K562 (cell line): ENCODE results near the gene DYSF. TPM values are rescaled to one million over a fixed set of nuclear protein-coding genes. Genes with fewer than 3 reads are reported as not detected.

ENCODE experiments used
- ATAC-seq: fragments of 200-7000 bp; cut with Tn5 transposase; 3 replicates; pipeline ENCODE4 v1.9.1; 2020; ENCODE audit warnings: moderate library complexity
- BruUV-seq: library from RNA; stranded (reverse); fragments of 400-500 nt; replicated peaks from 2 replicates; lab custom pipeline; 2021; lab: Mats Ljungman, UMichigan
- CTCF ChIA-PET: fragments of 300-600 bp; formaldehyde crosslinking; extraction: SDS; loops from one replicate; lab custom pipeline; 2021; ENCODE audit warnings: low intra/inter-chr PET ratio; lab: Yijun Ruan, JAX
- POLR2A ChIA-PET: fragments of 300-600, 350-650 bp; sonication (Branson Sonifier 250); formaldehyde crosslinking; extraction: SDS; loops from one replicate; lab custom pipeline; 2021; ENCODE audit warnings: antibody characterized with exemption, inconsistent platforms; lab: Yijun Ruan, JAX
- DNase-seq, 4 experiments: peaks; one replicate each; pipeline versions ENCODE4 v3.0.0 to v3.0.0-alpha.2; 2011 to 2018; ENCODE audit warnings: low spot score in 3 of 4, mixed read lengths in 3 of 4; ENCODE audit errors: extremely low read depth in 1 of 4
- FAIRE-seq: peaks from 2 replicates; lab custom pipeline; 2011; peaks lifted over from hg19 to GRCh38; lab: Jason Lieb, UNC
- H2AFZ ChIP-seq: 2 replicates; pipeline ENCODE4 v1.6.0; 2011; ENCODE audit warnings: low read depth, low read length, control low read depth, inconsistent platforms
- H3K27ac ChIP-seq: fragments of 200-600 bp; 3 replicates; pipeline ENCODE4 v1.8.0; 2011; ENCODE audit warnings: low read depth, mild to moderate bottlenecking, control low read depth, inconsistent platforms, low read length, moderate library complexity, mixed read lengths; ENCODE audit errors: extremely low read depth
- H3K27me3 ChIP-seq, 2 experiments: fragments of 300-600 bp in 1 of 2; 2 replicates in 1 of 2; 3 replicates in 1 of 2; pipeline versions ENCODE4 v1.6.0 to v1.8.0; 2011; ENCODE audit warnings: inconsistent platforms in 2 of 2, low read length in 2 of 2, mild to moderate bottlenecking in 1 of 2, mixed read lengths in 1 of 2, moderate library complexity in 1 of 2; ENCODE audit not compliant: control insufficient read depth in 2 of 2, insufficient read depth in 2 of 2
- H3K36me3 ChIP-seq: fragments of 300-600 bp; 3 replicates; pipeline ENCODE4 v1.8.0; 2011; ENCODE audit warnings: mild to moderate bottlenecking, low read length, inconsistent platforms; ENCODE audit not compliant: control insufficient read depth, insufficient read depth
- H3K4me1 ChIP-seq, 2 experiments: fragments of 200-600 bp in 1 of 2; replicated peaks in 1 of 2; 2 replicates in 1 of 2; 3 replicates in 1 of 2; pipeline versions ENCODE4 v1.5.1 to v1.8.0; 2011; ENCODE audit warnings: inconsistent platforms in 2 of 2, low read length in 2 of 2, mild to moderate bottlenecking in 1 of 2, mixed read lengths in 1 of 2, moderate library complexity in 1 of 2; ENCODE audit not compliant: control insufficient read depth in 2 of 2, insufficient read depth in 2 of 2
- H3K4me2 ChIP-seq: 2 replicates; pipeline ENCODE4 v1.6.1; 2011; ENCODE audit warnings: low read length, control low read depth, inconsistent platforms, mixed read lengths; ENCODE audit not compliant: insufficient read depth
- H3K4me3 ChIP-seq: fragments of 200-600 bp; sonication (generic), shearing (Covaris generic); 2 replicates; pipeline ENCODE4 v1.5.1; 2016; ENCODE audit warnings: control low read depth, inconsistent platforms
- H3K79me2 ChIP-seq: fragments of 200-600 bp; 3 replicates; pipeline ENCODE4 v1.8.0; 2011; ENCODE audit warnings: low read length, inconsistent platforms; ENCODE audit not compliant: control insufficient read depth, insufficient read depth
- H3K9ac ChIP-seq, 2 experiments: 2 replicates each; pipeline versions ENCODE4 v1.6.0 to v1.6.1; 2011; ENCODE audit warnings: low read depth in 2 of 2, low read length in 2 of 2, control low read depth in 1 of 2, inconsistent platforms in 1 of 2, mild to moderate bottlenecking in 1 of 2, mixed read lengths in 1 of 2; ENCODE audit not compliant: insufficient read depth in 1 of 2
- H3K9me1 ChIP-seq: one replicate; pipeline ENCODE4 v1.6.0; 2011; ENCODE audit warnings: inconsistent platforms, mild to moderate bottlenecking, low read length, moderate library complexity; ENCODE audit not compliant: control insufficient read depth, insufficient read depth
- H3K9me3 ChIP-seq: replicated peaks from 2 replicates; pipeline ENCODE4 v1.5.1; 2011; ENCODE audit warnings: low read depth, low read length, inconsistent platforms; ENCODE audit not compliant: control insufficient read depth, insufficient read depth
- H4K20me1 ChIP-seq: replicated peaks from 2 replicates; pipeline ENCODE4 v1.6.1; 2011; ENCODE audit warnings: low read length, inconsistent platforms, mixed read lengths; ENCODE audit not compliant: control insufficient read depth, insufficient read depth
- CBFB ChIP-seq: sonication (generic); formaldehyde crosslinking; IDR thresholded peaks from 2 replicates; pipeline ENCODE4 v1.4.0; 2020; ENCODE audit warnings: mild to moderate bottlenecking, missing genetic modification reagents
- CBX2 ChIP-seq: fragments of 200-600 bp; sonication (generic); IDR thresholded peaks from one replicate; pipeline ENCODE4 v1.6.1; 2012; ENCODE audit warnings: mild to moderate bottlenecking, low read length, inconsistent platforms; ENCODE audit not compliant: insufficient read depth, poor library complexity, severe bottlenecking
- CBX5 ChIP-seq: IDR thresholded peaks from 2 replicates; pipeline ENCODE4 v1.6.1; 2014; ENCODE audit warnings: low read depth, borderline replicate concordance
- NFRKB ChIP-seq: fragments of 450-650 bp; IDR thresholded peaks from 2 replicates; pipeline ENCODE4 v1.6.1; 2016; ENCODE audit warnings: low read depth
- NR3C1 ChIP-seq: sonication (generic); formaldehyde crosslinking; IDR thresholded peaks from 2 replicates; pipeline ENCODE4 v1.8.1; 2022; ENCODE audit warnings: missing genetic modification reagents
- NR4A1 ChIP-seq, 2 experiments: fragments of 250-450 bp in 1 of 2; fragments of 450-650 bp in 1 of 2; sonication (Bioruptor Pico) in 1 of 2; IDR thresholded peaks; 2 replicates each; pipeline versions ENCODE4 v1.4.0 to v1.6.1; 2016 to 2020; ENCODE audit warnings: mild to moderate bottlenecking in 2 of 2, missing compliant biosample characterization in 1 of 2, missing genetic modification characterization in 1 of 2, moderate library complexity in 1 of 2
- SREBF1 ChIP-seq: fragments of 150-350 bp; IDR thresholded peaks from 2 replicates; pipeline ENCODE4 v1.6.1; 2014; ENCODE audit warnings: antibody characterized with exemption, low read depth, low read length, borderline replicate concordance
- SUPT5H ChIP-seq: fragments of 450-650 bp; IDR thresholded peaks from 2 replicates; pipeline ENCODE4 v1.6.1; 2016
- TARDBP ChIP-seq: fragments of 450-650 bp; IDR thresholded peaks from 2 replicates; pipeline ENCODE4 v1.6.1; 2016
- TCF7 ChIP-seq: sonication (generic); IDR thresholded peaks from 2 replicates; pipeline ENCODE4 v1.6.1; 2016; ENCODE audit warnings: antibody characterized with exemption, borderline replicate concordance
- ZC3H8 ChIP-seq: fragments of 450-650 bp; IDR thresholded peaks from 2 replicates; pipeline ENCODE4 v1.6.1; 2017
- ZFP36 ChIP-seq: fragments of 150-350 bp; IDR thresholded peaks from 2 replicates; pipeline ENCODE4 v1.6.1; 2018; ENCODE audit warnings: low read length, low read depth; ENCODE audit not compliant: partially characterized antibody
- ZNF324 ChIP-seq: fragments of 250-450 bp; sonication (Bioruptor Pico); IDR thresholded peaks from 2 replicates; pipeline ENCODE4 v1.4.0; 2020; ENCODE audit warnings: mild to moderate bottlenecking
- WGBS: fragments of 100-300 bp; shearing (Covaris generic); methylation state at CpG from one replicate; pipeline ENCODE4 v1.1.6; 2016; ENCODE audit warnings: low coverage, mixed read lengths; ENCODE audit not compliant: insufficient coverage; ENCODE audit errors: missing lambda C conversion rate; 5-methylcytosine and 5-hydroxymethylcytosine counted together
- in situ Hi-C: fragments of 300-500 bp; cut with MboI; formaldehyde crosslinking; loops from 4 replicates; pipeline ENCODE4 v1.15.0; 2018; ENCODE audit warnings: inconsistent platforms, mixed read lengths
- intact Hi-C: fragments of 100-400 bp; cut with micrococcal nuclease; formaldehyde crosslinking; loops from 2 replicates; pipeline ENCODE4 v1.14.2; 2022
- polyA plus RNA-seq, 8 experiments: library from polyadenylated mRNA; depleted of rRNA in 4 of 8; stranded (reverse) in 5 of 8; unstranded in 3 of 8; fragments of >200 nt; fragmentation: Nextera tagmentation in 2 of 8; fragmentation: Illumina TruSeq in 1 of 8; extraction: Ambion mirVana in 2 of 8; extraction: Trizol in 1 of 8; gene quantifications; 2 replicates each; pipeline versions ENCODE4 v1.2.1 to v1.2.3, GENCODE V29; 2011 to 2014; ENCODE audit warnings: inconsistent platforms in 1 of 8, missing spikeins in 1 of 8
- total RNA-seq, 7 experiments: library from RNA; depleted of rRNA in 6 of 7; stranded (reverse); fragments of >200 nt in 6 of 7; fragmentation: Illumina TruSeq in 2 of 7; extraction: Trizol in 2 of 7; gene quantifications; 2 replicates each; pipeline versions ENCODE4 v1.2.1 to v1.2.3, GENCODE V29; 2011 to 2021; ENCODE audit warnings: low replicate concordance in 1 of 7

DYSF gene
- total and polyA plus RNA-seq, 9 of the 15 experiments (the other 6 are each of a cell fraction or from before 2014, with no cell fraction given) = 0.01 to 0.80 (median 0.29) TPM

- DNase-seq (no peak), FAIRE-seq (no peak), ATAC-seq (no peak)
- no peaks in the 10 kb centered on the region for H3K79me2 ChIP-seq
- POLR2A ChIA-PET = no interaction called here
- intact Hi-C loops (no loop called here), in situ Hi-C loops (loop anchor here (10.0 to 25.0 kb wide), 2 partner anchors 616 to 1049 kb away; no protein-coding TSS in a partner anchor)
- BruUV-seq = no TSS peak
- H3K27me3 ChIP-seq = peaks cover 8 to 22% of the 10 kb centered on the region in 2 experiments; a peak in 3 of 5 replicates
- H4K20me1 ChIP-seq = no peaks in the 10 kb centered on the region
- H3K27ac ChIP-seq = no peak overlapping the region
- H3K4me3 ChIP-seq = no peak overlapping the region
- H3K9me1 ChIP-seq = no peaks in the 10 kb centered on the region
- 3% methylated on average over 12 of the region's 12 CpGs for WGBS
- TF ChIP-seq ZNF324 (CRISPR knock-in tag) (no peak), CBFB (CRISPR knock-in tag) (no peak), SUPT5H (no peak), ZC3H8 (no peak), TARDBP (no peak), NR4A1 (CRISPR knock-in tag; IDR thresholded peaks at IDR 0.05) (no peak), NR4A1 (tag; IDR thresholded peaks at IDR 0.05) (no peak), ZFP36 (no peak), CBX2 (no peak), TCF7 (no peak), CBX5 (no peak), NFRKB (no peak), NR3C1 (no peak), SREBF1 (no peak)
- H3K4me1 ChIP-seq = no peaks in the 10 kb centered on the region
- H3K4me2 ChIP-seq = no peak overlapping the region
- no peak overlapping the region for H2AFZ ChIP-seq
- H3K36me3 ChIP-seq = no peaks in the 10 kb centered on the region
- CTCF ChIA-PET = no interaction called here
- H3K9ac ChIP-seq = no peak overlapping the region
- no peaks in the 10 kb centered on the region for H3K9me3 ChIP-seq
Measured at GRCh38 chr2:71538656-71539265, 85.4 kb downstream of the DYSF start.
